ENCODE results near the gene LTBP1.

The LTBP1 gene

DNA sequence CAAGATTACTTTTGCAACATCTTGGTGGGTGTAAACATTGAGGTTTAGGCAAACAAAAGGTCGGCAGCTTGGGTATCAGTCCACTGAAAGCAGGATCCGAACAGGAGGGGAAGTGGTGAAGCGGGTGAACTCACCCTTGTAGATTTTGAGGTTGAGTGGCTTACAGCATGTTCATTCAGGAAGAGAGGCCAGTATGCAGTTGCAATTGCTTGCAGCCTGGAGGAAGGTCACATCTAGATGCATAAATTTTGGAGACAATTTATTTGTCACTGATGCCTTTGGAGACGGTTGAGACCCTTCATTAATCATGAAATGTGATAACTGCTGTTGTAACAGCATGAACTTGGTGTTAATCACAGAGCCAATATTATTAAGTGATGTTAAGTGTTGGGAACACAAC is 131.1 kb downstream of the LTBP1 start:
- no peak for TF ChIP-seq CTCF (conservative IDR thresholded peaks at IDR 0.05; ENCODE audit: low read depth, low read length)
- no peak for DNase-seq (ENCODE audit: low read depth)
- no peak overlapping the region for H3K4me3 ChIP-seq (ENCODE audit: low read length)

DNA sequence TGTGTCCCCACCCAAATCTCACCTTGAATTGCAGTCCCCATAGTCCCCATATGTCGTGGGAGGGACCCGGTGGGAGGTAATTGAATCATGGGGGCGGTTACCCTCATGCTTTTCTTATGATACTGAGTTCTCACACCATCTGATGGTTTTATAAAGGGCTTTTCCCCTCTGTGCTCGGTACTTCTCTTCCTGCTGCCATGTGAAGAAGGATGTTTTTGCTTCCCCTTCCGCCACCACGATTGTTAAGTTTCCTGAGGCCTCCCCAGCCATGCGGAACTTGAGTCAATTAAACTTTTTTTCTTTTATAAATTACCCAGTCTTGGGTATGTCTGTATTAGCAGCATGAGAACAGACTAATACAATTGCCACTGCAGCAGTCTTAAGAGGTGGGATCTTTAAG is 134.9 kb downstream of the LTBP1 start:
- no peak for DNase-seq (ENCODE audit: low read depth)
- TF ChIP-seq CTCF (conservative IDR thresholded peaks at IDR 0.05; ENCODE audit: low read depth, low read length), result no peak
- no peak overlapping the region for H3K4me3 ChIP-seq (ENCODE audit: low read length)

DNA sequence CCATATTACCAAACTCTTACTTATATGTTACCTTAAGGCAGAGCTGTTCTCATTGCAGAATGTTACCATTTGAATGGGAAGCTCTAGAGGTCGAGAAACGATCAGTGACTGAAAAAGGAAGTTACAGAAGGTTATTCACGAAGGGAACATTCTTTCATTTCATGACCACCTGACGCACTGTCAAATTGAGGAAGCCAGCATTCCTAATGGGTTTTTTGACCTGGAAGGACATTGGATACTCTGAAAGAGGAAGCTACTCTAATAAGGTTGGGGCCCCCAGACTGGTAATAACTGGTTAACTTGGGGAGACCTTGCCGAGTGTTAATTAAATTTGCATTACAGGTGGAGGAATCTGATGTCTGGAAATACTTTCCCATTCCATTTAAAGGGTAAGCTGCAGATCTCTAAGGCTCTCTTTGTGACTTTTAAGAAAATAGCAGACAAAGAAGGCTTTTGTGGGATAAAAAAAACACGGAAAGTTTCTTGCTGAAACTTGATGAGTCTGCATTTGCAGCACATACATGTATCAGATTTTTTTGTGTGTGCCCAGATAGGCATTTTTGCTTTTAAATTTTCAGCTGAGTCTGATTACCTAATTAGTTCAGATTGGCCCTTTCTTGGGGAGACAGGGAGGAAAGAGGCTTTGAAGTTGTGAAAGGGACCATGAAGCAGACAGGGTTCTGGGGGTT is 137.1 kb downstream of the LTBP1 start:
- no peak overlapping the region for H3K4me3 ChIP-seq (ENCODE audit: low read length)
- TF ChIP-seq CTCF (conservative IDR thresholded peaks at IDR 0.05; ENCODE audit: low read depth, low read length), result no peak

GRCh38 chr2:33084433-33084832 is 137.7 kb downstream of the LTBP1 start:
- TF ChIP-seq CTCF (conservative IDR thresholded peaks at IDR 0.05; ENCODE audit: low read depth, low read length), result no peak
- no peak for DNase-seq (ENCODE audit: low read depth)
- no peak overlapping the region for H3K4me3 ChIP-seq (ENCODE audit: low read length)

More for the DNA sequence above, 137.1 kb downstream of the LTBP1 start:
- no peak for DNase-seq (ENCODE audit: low read depth)

GRCh38 chr2:33085646-33086045 is 138.9 kb downstream of the LTBP1 start:
- no peak for TF ChIP-seq CTCF (conservative IDR thresholded peaks at IDR 0.05; ENCODE audit: low read depth, low read length)
- no peak for DNase-seq (ENCODE audit: low read depth)
- no peak overlapping the region for H3K4me3 ChIP-seq (ENCODE audit: low read length)

DNA sequence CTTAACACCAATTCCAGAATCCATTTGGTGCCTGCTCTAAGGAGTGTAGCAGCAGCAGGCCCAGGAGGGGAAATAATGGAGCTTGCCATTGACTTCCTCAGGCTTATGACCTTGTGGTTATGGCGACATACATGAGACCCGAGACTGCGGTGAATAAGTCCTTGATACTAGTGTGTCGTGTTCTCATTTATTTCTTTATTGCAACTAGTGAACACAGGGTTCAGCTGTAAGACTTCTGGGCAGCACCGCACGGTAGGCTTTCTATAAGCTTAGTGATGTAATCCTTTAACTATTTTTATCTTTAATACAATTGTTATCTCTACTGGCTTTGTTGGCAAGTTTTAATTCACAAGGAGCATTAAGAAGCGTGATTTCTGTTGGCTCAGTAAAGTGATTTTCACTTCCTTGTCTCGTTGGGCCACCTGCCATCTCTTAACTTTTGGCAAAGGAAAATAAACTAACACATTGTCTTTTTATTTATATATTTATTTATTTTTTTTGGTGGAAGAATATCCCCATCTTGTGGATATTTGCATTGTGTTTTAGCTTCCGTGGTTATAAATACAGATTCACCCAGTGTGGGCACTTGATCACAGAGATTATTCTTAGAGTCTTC is 139.8 kb downstream of the LTBP1 start:
- peak; percentile 81 for DNase-seq (ENCODE audit: low read depth)
- no peak overlapping the region for H3K4me3 ChIP-seq (ENCODE audit: low read length)
- peak; percentile 19 for TF ChIP-seq CTCF (conservative IDR thresholded peaks at IDR 0.05; ENCODE audit: low read depth, low read length)

DNA sequence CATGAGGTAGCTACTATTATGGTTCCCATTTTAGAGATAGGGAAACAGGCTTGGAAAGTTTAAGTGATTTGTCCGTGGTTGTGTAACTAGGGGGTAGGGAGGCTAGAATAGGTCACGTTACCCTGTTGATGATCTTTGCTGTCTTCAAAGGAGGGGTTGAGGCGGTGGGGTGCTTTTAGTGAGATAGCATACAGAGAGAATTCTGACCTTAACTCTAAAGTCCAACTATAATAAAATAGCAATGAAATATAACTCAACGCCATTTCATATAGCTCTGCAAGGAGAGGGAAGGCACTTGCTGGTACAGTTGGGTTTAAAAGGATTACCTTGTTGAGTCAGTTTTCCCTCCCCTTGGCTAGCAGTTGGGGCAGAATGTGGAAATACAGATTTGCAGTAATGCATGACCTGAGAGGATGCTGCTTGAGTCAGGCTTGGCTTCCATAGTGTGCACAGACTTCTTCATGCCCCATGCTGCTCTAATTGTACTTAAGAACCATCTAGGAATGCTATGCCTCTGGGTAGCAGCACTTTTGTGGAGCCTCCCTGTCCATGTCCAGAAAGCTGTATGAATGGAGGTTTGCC is 143.9 kb downstream of the LTBP1 start:
- TF ChIP-seq CTCF (conservative IDR thresholded peaks at IDR 0.05; ENCODE audit: low read depth, low read length), result no peak
- H3K4me3 ChIP-seq (ENCODE audit: low read length), result no peak overlapping the region
- DNase-seq (ENCODE audit: low read depth), result no peak
